Central memory CD8-positive, alpha-beta T cell (primary cell): ENCODE data around the gene PITRM1.

ENCODE experiments used
- ATAC-seq: fragments of 150-1000 bp; cut with Tn5 transposase; replicated peaks from 2 replicates; pipeline ENCODE4 v1.10.0; 2022; ENCODE audit warnings: mild to moderate bottlenecking, moderate FRiP score, moderate number of reproducible peaks; ENCODE audit not compliant: poor library complexity, severe bottlenecking; ENCODE audit errors: extremely low read depth
- DNase-seq, 2 donors: peaks; one replicate each; pipeline ENCODE4 v3.0.0; 2021; ENCODE audit warnings: low spot score in 2 of 2
- H3K27ac Mint-ChIP-seq: one replicate; pipeline ENCODE4 v1.8.0; 2022; ENCODE audit warnings: low read depth, mild to moderate bottlenecking, moderate library complexity, mixed read lengths
- H3K27me3 Mint-ChIP-seq: one replicate; pipeline ENCODE4 v1.8.0; 2022; ENCODE audit warnings: mixed read lengths
- H3K36me3 Mint-ChIP-seq: one replicate; pipeline ENCODE4 v1.8.0; 2022; ENCODE audit warnings: mild to moderate bottlenecking, moderate library complexity, mixed read lengths; ENCODE audit not compliant: insufficient read depth
- H3K4me1 Mint-ChIP-seq: one replicate; pipeline ENCODE4 v1.8.0; 2022; ENCODE audit warnings: mixed read lengths
- H3K4me3 Mint-ChIP-seq: one replicate; pipeline ENCODE4 v1.8.0; 2022; ENCODE audit warnings: mild to moderate bottlenecking, moderate library complexity, mixed read lengths
- H3K9me3 Mint-ChIP-seq: one replicate; pipeline ENCODE4 v1.8.0; 2022; ENCODE audit warnings: mixed read lengths

Gene PITRM1

DNA sequence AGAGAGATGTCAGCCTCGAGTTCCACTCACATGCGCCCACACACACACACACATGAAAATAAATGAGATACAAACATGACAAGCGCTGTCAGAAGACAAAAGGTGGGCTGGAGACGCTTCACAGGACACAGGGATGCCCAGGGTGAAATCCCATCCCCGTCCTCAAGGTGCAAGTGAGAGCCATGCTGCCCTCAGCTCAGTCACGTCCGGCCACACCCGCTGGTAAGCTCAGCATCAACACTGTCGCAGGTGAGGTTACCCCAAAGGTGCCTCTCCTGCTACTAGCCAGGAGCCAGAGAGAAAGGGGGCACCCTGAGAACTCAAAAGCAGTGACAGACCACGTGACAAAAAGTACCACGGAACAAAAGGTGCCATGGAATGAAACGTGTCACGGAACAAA, 22.2 kb downstream of the PITRM1 start:
- H3K4me3 Mint-ChIP-seq = no peak overlapping the region
- H3K36me3 Mint-ChIP-seq = peaks cover 36% of the 10 kb centered on the region
- DNase-seq (no peak), ATAC-seq (no peak)
- no peak overlapping the region for H3K27ac Mint-ChIP-seq
- H3K27me3 Mint-ChIP-seq = no peaks in the 10 kb centered on the region
- H3K4me1 Mint-ChIP-seq = peaks cover 6% of the 10 kb centered on the region
- no peaks in the 10 kb centered on the region for H3K9me3 Mint-ChIP-seq

DNA sequence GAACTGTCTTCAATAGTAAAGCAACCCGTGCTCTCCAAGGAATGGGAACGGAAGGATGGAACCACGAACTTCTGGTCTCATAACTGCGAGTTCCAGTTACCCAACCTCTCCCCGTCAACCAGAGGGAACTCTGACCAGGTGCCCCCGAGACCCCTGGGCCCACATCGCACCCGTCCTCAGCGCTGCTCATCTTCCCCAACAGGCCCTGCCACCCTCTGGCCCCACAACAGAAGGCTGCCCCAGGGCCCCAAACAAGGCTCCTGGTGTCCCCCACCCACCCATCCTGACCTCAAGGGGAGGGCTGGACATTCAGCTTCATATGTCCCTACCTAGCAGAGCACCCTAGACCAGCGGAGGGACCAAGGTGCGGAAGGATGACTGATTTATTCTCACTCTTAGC, 22.7 kb downstream of the PITRM1 start:
- H3K4me1 Mint-ChIP-seq = peaks cover 5% of the 10 kb centered on the region
- no peak overlapping the region for H3K4me3 Mint-ChIP-seq
- no peak for DNase-seq
- H3K36me3 Mint-ChIP-seq = peaks cover 36% of the 10 kb centered on the region
- no peaks in the 10 kb centered on the region for H3K27me3 Mint-ChIP-seq
- H3K27ac Mint-ChIP-seq = no peak overlapping the region
- no peaks in the 10 kb centered on the region for H3K9me3 Mint-ChIP-seq
- no peak for ATAC-seq

DNA sequence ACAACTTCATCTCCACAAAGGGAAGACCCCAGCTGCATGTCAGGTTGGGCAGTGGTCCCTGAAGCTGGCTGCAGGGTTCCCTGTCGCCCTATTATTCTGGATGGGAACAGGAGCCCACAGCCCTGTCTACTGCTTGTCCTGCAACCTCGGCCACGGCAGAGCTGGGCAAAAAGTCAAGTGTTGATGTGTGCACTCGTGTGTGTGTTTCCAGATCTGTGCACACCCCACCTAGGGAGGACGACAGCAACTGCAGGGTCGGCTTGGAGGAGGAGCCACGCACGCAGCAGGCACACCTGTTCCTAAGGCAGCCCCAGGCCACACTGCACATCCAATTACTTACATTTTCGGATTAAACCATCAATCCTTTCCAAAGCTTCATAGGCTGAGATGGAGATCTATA, 23.6 kb downstream of the PITRM1 start:
- H3K9me3 Mint-ChIP-seq = no peaks in the 10 kb centered on the region
- peaks cover 42% of the 10 kb centered on the region for H3K36me3 Mint-ChIP-seq
- no peak overlapping the region for H3K27ac Mint-ChIP-seq
- H3K4me1 Mint-ChIP-seq = no peaks in the 10 kb centered on the region
- no peak overlapping the region for H3K4me3 Mint-ChIP-seq
- no peak for DNase-seq
- no peaks in the 10 kb centered on the region for H3K27me3 Mint-ChIP-seq
- ATAC-seq = no peak

DNA sequence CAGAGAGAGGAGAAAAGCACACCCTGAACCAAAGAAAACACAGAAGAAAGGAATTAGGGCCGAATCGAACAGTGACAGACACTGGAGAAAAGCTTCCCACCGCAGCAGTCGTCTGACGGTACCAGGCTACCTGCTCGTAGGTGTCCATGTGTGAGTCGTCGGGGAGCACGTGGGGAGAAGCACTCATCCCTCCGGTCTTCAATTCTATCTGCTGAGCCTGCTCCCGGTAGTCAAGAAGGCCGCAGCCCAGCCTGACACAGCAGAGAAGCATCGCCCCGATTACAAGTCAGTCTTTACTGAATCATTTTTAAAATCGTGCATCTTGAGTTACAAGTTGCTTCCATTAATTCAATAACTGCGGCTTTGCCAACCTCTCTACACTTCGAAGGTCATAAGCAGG, 24.5 kb downstream of the PITRM1 start:
- no peak for DNase-seq
- no peak for ATAC-seq
- Mint-ChIP-seq H3K4me1 (no peaks in the 10 kb centered on the region), H3K36me3 (peaks cover 44% of the 10 kb centered on the region), H3K27ac (no peak overlapping the region), H3K27me3 (no peaks in the 10 kb centered on the region), H3K4me3 (no peak overlapping the region), H3K9me3 (no peaks in the 10 kb centered on the region)

DNA sequence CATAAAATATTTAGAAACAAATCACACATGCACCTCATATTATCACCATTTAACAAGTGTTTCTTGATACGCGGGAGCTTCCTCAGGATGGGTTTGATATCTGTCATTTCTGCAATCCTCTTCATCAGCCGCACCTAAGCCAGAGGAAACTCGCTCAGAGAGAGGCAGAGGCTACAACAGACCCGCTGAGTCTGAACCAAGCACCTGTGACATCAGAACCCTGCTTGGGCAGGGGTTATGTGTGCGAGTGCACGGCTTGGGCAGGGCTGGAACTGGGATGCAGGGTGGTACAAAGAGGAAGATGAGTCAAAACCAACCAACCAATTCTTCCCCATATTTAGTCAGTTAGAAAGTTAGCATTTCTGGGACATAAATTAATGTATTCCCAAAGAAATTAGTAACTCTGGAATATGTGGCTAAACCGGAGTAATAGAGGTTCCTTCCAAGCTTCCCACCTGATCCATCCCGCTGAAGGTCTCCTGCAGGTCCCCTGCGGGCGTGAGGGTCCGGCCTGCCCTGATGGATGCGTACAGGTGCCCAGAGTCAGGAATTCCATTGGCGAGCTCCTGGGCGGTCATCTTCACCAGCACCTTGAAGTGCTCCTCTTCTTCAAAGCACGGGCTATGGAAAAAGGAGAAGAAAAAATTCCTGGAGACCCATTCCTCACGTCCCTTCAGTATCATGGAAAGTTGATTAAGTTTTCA, 25.3 kb downstream of the PITRM1 start:
- H3K27ac Mint-ChIP-seq = no peak overlapping the region

DNA sequence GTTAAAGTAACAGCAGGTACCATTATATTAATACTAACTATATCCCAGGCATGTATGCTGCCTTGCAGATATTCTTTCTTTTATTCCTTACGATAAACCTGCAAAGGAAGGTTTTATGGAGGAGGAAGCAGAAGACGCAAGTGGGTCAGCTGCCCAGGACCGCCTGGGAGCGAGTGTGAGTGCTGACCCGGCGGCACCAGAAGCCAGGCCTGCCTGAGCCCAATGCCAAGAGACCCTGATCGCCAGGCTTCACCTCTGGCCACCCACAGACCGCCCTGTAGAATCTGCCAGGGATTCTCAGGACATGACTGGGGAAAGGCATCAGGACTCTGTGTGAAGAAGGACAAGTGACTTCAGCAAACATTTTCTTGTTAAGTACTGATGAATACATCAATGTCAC, 26.3 kb downstream of the PITRM1 start:
- H3K4me1 Mint-ChIP-seq = no peaks in the 10 kb centered on the region
- no peaks in the 10 kb centered on the region for H3K27me3 Mint-ChIP-seq
- ATAC-seq (no peak), DNase-seq (no peak)
- H3K27ac Mint-ChIP-seq = no peak overlapping the region
- H3K36me3 Mint-ChIP-seq = peaks cover 46% of the 10 kb centered on the region
- H3K9me3 Mint-ChIP-seq = no peaks in the 10 kb centered on the region
- H3K4me3 Mint-ChIP-seq = no peak overlapping the region

More for the DNA sequence above, 25.3 kb downstream of the PITRM1 start:
- peaks cover 47% of the 10 kb centered on the region for H3K36me3 Mint-ChIP-seq
- no peak for ATAC-seq
- no peak for DNase-seq
- H3K4me3 Mint-ChIP-seq = no peak overlapping the region
- no peaks in the 10 kb centered on the region for H3K9me3 Mint-ChIP-seq
- no peaks in the 10 kb centered on the region for H3K4me1 Mint-ChIP-seq
- H3K27me3 Mint-ChIP-seq = no peaks in the 10 kb centered on the region

DNA sequence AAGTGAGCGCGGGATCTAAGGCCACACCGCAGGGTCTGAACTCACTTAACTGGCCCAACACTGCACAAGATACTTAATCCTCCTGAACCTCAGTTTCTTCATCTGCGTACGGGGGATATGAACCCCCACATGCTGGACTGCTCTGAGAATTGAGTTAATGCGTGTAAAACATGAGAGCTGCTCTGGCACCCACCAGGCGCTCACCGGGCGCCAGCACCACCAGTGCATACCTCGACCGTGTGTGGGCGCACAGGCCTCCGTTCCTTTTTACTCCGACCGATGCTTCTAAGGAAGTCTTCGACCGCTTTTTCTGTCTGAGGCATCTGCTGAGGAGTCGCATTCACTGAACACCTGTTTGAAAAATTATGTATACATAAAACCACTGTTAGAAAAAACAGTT, 27.2 kb downstream of the PITRM1 start:
- no peaks in the 10 kb centered on the region for H3K9me3 Mint-ChIP-seq
- no peaks in the 10 kb centered on the region for H3K4me1 Mint-ChIP-seq
- ATAC-seq (no peak), DNase-seq (no peak)
- peaks cover 46% of the 10 kb centered on the region for H3K36me3 Mint-ChIP-seq
- H3K27ac Mint-ChIP-seq = no peak overlapping the region
- H3K27me3 Mint-ChIP-seq = no peaks in the 10 kb centered on the region
- H3K4me3 Mint-ChIP-seq = no peak overlapping the region

DNA sequence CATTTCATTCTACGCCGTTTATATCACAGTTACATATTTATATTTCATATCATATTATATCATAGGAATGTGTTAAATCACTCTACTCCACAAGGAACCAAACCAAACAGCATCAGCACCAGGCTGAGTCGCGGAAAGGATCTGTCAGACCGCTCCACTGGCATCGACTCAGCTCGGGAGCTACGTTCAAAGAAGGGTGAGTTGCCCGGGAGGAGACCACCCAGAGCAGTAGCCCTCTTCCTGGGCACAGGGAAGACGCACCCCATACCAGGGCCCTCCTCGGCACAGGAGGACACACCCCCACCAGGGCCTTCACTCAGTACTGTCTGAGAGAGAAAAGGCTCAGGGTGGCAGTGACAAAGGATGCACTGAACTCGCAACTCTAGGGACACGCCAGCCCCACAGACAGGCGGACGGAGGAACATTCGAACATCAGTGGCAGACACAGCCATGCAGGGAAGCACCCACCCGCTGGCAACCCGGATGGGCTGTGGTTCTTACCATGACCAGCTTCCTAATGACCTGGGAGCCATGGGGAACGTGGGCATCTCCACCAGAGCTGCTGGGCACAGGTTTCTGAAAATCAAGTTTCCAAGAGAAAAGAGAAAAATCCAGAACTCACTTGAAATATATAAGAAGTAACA, 28.7 kb downstream of the PITRM1 start:
- no peak overlapping the region for H3K4me3 Mint-ChIP-seq
- H3K9me3 Mint-ChIP-seq = no peaks in the 10 kb centered on the region
- no peaks in the 10 kb centered on the region for H3K27me3 Mint-ChIP-seq
- peaks cover 49% of the 10 kb centered on the region for H3K36me3 Mint-ChIP-seq
- no peaks in the 10 kb centered on the region for H3K4me1 Mint-ChIP-seq
- H3K27ac Mint-ChIP-seq = no peak overlapping the region
- DNase-seq = no peak
- ATAC-seq = no peak

DNA sequence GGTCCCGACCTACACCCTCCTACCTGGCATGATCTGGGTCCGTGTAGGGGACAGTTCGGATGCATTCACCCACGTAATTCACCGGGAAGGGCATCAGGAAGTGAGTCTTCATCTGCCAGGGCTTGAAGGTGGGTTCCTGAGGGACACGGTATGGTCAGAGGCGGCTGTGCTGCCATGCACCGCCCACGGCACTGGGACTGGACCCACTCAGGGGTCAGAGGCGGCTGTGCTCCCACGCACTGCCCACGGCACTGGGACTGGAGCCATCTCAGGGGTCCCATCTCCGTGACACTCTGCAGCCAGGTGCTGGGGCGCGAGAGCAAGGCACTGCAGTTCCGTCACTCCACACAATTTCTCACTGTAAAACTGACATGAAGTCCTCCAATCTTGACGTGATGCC, 29.2 kb downstream of the PITRM1 start:
- H3K27ac Mint-ChIP-seq = no peak overlapping the region
- H3K4me1 Mint-ChIP-seq = no peaks in the 10 kb centered on the region
- no peak overlapping the region for H3K4me3 Mint-ChIP-seq
- DNase-seq (no peak), ATAC-seq (no peak)
- no peaks in the 10 kb centered on the region for H3K27me3 Mint-ChIP-seq
- H3K36me3 Mint-ChIP-seq = peaks cover 53% of the 10 kb centered on the region
- H3K9me3 Mint-ChIP-seq = no peaks in the 10 kb centered on the region

DNA sequence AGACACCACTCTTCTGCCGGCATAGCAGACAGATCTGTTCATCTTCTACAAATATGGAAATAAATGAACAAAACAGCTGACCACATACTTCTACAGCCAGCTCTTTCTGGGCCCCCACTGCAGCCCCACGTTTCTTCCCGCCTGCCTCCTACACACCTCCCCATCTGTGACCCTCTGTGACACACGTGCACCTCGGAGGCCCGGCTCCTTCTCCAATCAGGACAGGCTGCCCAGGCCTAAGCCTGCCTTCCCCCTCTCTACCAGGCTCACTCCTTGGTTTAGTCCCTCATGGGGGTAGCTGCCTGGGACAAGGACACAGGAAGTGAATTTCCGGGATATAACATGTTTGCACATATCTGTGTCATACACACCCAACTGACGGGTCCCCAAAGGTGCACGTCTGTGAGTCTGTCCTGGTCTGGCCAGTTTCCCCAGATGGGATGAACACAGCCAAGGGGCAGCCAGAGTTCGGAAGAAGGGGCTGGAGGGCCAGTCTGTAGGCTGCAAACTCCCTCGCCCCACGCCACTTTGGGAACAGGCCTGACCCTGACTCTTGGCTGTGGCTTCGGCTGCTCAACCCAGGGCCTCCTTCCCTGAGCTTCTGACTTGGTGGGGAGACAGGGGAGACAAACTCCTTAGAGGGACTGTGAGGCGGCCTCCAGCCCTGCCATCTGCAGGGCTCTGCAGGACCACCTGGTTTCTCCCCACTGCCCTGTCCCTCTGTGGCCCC, 30.3 kb downstream of the PITRM1 start:
- H3K27ac Mint-ChIP-seq = no peak overlapping the region
- ATAC-seq = no peak
- peaks cover 57% of the 10 kb centered on the region for H3K36me3 Mint-ChIP-seq
- no peak for DNase-seq
- no peak overlapping the region for H3K4me3 Mint-ChIP-seq
- no peaks in the 10 kb centered on the region for H3K4me1 Mint-ChIP-seq
- H3K27me3 Mint-ChIP-seq = no peaks in the 10 kb centered on the region
- no peaks in the 10 kb centered on the region for H3K9me3 Mint-ChIP-seq

DNA sequence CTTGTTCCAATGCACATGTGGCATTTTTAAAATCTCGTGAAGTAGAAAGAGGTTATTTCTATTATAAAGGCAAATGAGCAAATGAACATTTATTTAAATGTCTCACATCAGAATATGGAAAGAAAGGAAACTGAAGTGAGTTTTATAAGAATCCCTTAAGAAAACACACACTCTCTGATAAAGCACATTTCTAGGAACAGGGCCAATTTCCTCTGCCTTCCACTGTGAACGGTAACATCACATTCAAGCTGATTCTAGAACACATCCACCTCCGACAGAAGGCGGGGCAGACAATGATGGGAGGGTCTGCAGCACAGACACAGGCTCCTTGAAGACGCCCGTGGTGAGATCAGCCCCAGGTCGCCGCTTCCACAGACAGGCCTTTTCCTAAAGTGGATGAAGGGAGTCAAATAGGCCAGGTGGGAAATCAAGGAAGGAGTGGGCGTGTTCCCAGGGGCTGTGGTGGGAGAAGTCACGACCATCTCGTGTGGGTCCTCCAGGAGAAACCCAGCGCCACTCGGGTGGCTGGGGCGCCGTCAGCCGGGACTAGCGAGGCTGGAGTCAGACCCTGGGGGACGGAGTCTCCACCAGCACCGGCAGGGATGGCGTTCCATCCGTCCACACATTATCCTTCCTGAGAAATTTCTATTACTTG, 31.1 kb downstream of the PITRM1 start:
- no peak for ATAC-seq
- no peaks in the 10 kb centered on the region for H3K27me3 Mint-ChIP-seq
- no peaks in the 10 kb centered on the region for H3K4me1 Mint-ChIP-seq
- peaks cover 62% of the 10 kb centered on the region for H3K36me3 Mint-ChIP-seq
- H3K4me3 Mint-ChIP-seq = no peak overlapping the region
- no peaks in the 10 kb centered on the region for H3K9me3 Mint-ChIP-seq
- no peak overlapping the region for H3K27ac Mint-ChIP-seq
- DNase-seq = no peak

DNA sequence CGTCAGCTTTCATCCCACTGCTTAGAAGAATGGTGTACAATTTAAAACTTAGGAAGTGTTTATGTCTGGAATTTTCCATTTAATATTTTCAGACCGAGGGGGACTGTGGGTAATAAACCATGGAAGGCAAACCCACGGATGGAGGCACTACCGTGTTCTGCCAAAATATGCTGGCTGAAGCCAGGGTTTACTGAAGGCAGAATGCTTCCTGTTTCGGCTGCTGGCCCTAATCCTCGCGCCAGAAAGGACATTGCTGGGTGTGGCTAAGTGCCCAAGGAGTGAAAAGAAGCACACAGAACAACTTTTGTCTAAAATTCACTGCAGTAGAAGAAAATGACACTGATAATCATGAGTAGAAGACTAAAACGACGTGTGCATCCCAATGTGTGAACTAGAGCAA, 32.3 kb downstream of the PITRM1 start:
- ATAC-seq (no peak), DNase-seq (no peak)
- H3K9me3 Mint-ChIP-seq = no peaks in the 10 kb centered on the region
- no peak overlapping the region for H3K4me3 Mint-ChIP-seq
- H3K4me1 Mint-ChIP-seq = no peaks in the 10 kb centered on the region
- peak overlapping the region; percentile 19 for H3K27ac Mint-ChIP-seq
- peaks cover 65% of the 10 kb centered on the region for H3K36me3 Mint-ChIP-seq
- H3K27me3 Mint-ChIP-seq = no peaks in the 10 kb centered on the region
